Measurements from ENCODE around the gene IER3.

DNA sequence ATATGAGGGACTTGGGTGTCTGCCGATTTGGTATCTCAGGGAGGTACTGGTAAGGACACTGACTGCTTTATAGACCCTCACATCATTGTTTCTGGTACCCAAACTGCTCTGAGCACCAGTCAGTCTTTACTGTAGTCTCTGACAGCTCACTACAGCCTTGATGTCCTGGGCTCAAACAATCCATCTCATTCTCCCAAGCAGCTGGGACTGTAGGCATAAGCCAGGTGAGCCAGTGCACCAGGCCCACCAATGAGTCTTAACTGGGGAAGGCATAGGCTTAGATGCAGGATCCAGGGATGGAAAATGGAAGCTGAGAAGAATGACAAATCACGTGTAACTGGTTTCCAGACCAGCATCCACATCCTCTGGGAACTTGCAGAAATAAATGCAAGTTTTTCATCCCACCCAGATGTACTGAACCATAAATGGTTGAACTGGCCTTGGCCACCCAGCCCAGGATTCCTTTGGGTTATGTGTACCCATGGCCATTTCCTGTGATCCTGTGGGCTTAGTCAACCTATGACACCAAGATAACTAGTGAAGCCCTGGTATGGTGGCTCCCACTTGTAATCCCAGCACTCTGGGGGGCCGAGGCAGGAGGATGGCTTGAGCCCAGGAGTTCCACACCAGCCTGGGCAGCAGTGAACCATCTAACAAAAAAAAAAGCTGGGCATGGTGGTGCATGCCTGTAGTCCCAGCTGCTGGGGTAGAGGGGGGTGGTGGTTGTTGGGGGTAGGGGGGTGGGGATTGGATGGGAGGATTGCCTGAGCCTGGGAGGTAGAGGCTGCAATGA is 18.4 kb downstream of the IER3 start:
- TF ChIP-seq, protein P1, sequence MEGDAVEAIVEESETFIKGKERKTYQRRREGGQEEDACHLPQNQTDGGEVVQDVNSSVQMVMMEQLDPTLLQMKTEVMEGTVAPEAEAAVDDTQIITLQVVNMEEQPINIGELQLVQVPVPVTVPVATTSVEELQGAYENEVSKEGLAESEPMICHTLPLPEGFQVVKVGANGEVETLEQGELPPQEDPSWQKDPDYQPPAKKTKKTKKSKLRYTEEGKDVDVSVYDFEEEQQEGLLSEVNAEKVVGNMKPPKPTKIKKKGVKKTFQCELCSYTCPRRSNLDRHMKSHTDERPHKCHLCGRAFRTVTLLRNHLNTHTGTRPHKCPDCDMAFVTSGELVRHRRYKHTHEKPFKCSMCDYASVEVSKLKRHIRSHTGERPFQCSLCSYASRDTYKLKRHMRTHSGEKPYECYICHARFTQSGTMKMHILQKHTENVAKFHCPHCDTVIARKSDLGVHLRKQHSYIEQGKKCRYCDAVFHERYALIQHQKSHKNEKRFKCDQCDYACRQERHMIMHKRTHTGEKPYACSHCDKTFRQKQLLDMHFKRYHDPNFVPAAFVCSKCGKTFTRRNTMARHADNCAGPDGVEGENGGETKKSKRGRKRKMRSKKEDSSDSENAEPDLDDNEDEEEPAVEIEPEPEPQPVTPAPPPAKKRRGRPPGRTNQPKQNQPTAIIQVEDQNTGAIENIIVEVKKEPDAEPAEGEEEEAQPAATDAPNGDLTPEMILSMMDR (IDR thresholded peaks at IDR 0.05): no peak
- no peak for TF ChIP-seq POLR2A (IDR thresholded peaks at IDR 0.05)
- no peak for TF ChIP-seq EP300 (IDR thresholded peaks at IDR 0.05)

Measured in ovary (tissue), 3 donors.